GM18511 (cell line): ENCODE data around the gene TPPP3.
"Not testable (repeated sequence)": the region's sequence is repeated elsewhere in the genome, so short reads cannot be mapped to it uniquely, and the experiment has no call there.

ENCODE experiments used
- ATAC-seq: cut with Tn5 transposase; IDR thresholded peaks from one replicate; pipeline ENCODE4 v1.9.1; 2021; ENCODE audit warnings: mild to moderate bottlenecking, moderate library complexity; ENCODE audit not compliant: unreplicated experiment

Gene TPPP3

GRCh38 chr16:67426950-67427349 is 33.7 kb upstream of the TPPP3 start:
- ATAC-seq = no peak

GRCh38 chr16:67426022-67426421 is 32.7 kb upstream of the TPPP3 start:
- no peak for ATAC-seq

GRCh38 chr16:67425580-67425979 is 32.3 kb upstream of the TPPP3 start:
- ATAC-seq = no peak

- no peak for ATAC-seq
These were observed 31.8 kb upstream of the TPPP3 start for GRCh38 chr16:67425061-67425460.

GRCh38 chr16:67424261-67424615 is 30.9 kb upstream of the TPPP3 start:
- no peak for ATAC-seq

- no peak for ATAC-seq
These were observed 30.4 kb upstream of the TPPP3 start for GRCh38 chr16:67423611-67424260.

- ATAC-seq = no peak
These were observed 29.7 kb upstream of the TPPP3 start for GRCh38 chr16:67423015-67423414.

- ATAC-seq = no peak
These were observed 27.7 kb upstream of the TPPP3 start for GRCh38 chr16:67421030-67421429.

GRCh38 chr16:67419931-67420330 is 26.6 kb upstream of the TPPP3 start:
- ATAC-seq = no peak

GRCh38 chr16:67419502-67419901 is 26.2 kb upstream of the TPPP3 start:
- no peak for ATAC-seq

- no peak for ATAC-seq
These were observed 24.2 kb upstream of the TPPP3 start for GRCh38 chr16:67417333-67418061.

- peak; percentile 72 for ATAC-seq
These were observed 22.8 kb upstream of the TPPP3 start, which contains the start of gene ZDHHC1 for GRCh38 chr16:67415872-67416793. TSS of gene ZDHHC1 (minus strand) at chr16:67416477. CDS start at chr16:67407775, 8,702 bp downstream.

GRCh38 chr16:67415421-67415820 is 22.1 kb upstream of the TPPP3 start:
- ATAC-seq = not testable (repeated sequence)

GRCh38 chr16:67413978-67414911 is 20.9 kb upstream of the TPPP3 start:
- ATAC-seq = no peak

- no peak for ATAC-seq
These were observed 19.0 kb upstream of the TPPP3 start for GRCh38 chr16:67412294-67412693.

GRCh38 chr16:67411339-67411738 is 18.0 kb upstream of the TPPP3 start:
- no peak for ATAC-seq

GRCh38 chr16:67409631-67410030 is 16.3 kb upstream of the TPPP3 start:
- no peak for ATAC-seq

GRCh38 chr16:67407788-67408452 is 14.6 kb upstream of the TPPP3 start:
- no peak for ATAC-seq

- ATAC-seq = no peak
These were observed 14.0 kb upstream of the TPPP3 start for GRCh38 chr16:67407176-67407787.
